ENCODE measurements around the gene PUDP. TPM values are rescaled to one million over a fixed set of nuclear protein-coding genes. Genes with fewer than 3 reads are reported as not detected.

Gene PUDP
- polyA plus RNA-seq, 1 donor from 2014 or later, result 18.2 TPM

DNA sequence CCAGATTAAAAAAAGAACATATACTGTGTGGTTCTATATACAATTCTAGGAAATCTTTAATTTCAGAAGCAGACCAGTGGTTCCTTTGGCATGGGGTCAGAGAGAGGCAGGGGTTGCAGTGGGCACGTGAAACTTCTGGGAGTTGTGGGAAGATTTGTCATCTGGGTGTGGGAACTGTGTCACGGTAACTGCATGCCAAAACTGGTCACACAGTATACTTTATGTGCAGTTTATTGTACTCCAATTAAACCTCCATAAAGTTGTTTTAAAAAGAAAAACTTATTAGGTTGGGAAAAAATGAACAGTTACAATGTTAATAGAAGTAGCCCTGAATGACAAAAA is 27.1 kb downstream of the PUDP start:
- TF ChIP-seq EZH2 (IDR thresholded peaks at IDR 0.05; ENCODE audit: borderline replicate concordance, insufficient read depth, low read length, poor library complexity, severe bottlenecking) (no peak), TAF1 (IDR thresholded peaks at IDR 0.05; ENCODE audit: low read depth) (no peak), SMC3 (conservative IDR thresholded peaks at IDR 0.05; ENCODE audit: poor library complexity) (no peak), EP300 (conservative IDR thresholded peaks at IDR 0.05; ENCODE audit: poor library complexity, severe bottlenecking) (no peak)
- Histone ChIP-seq H3K79me2 (replicated peaks; ENCODE audit: insufficient read depth, low read length) (no peaks in the 10 kb centered on the region), H3K36me3 (ENCODE audit: insufficient read depth, low read length) (no peaks in the 10 kb centered on the region), H3K4me2 (ENCODE audit: low read length) (no peak overlapping the region), H3K27ac (ENCODE audit: low read length) (no peak overlapping the region), H3F3A (ENCODE audit: insufficient read depth, low read length, poor library complexity, severe bottlenecking) (no peaks in the 10 kb centered on the region), H2AFZ (ENCODE audit: low read depth, low read length) (no peak overlapping the region), H3K27me3 (ENCODE audit: insufficient read depth, low read depth, low read length) (no peaks in the 10 kb centered on the region), H3K9ac (ENCODE audit: low read length) (no peak overlapping the region), H3K9me2 (ENCODE audit: insufficient read depth, low read length) (no peaks in the 10 kb centered on the region), H3K4me3 (ENCODE audit: low read length) (no peak overlapping the region), H3K9me3 (ENCODE audit: low read length) (no peaks in the 10 kb centered on the region), H4K20me1 (ENCODE audit: insufficient read depth) (no peaks in the 10 kb centered on the region)

GRCh38 chrX:7119950-7120877 is 27.7 kb downstream of the PUDP start:
- no peak overlapping the region for H3K4me3 ChIP-seq (ENCODE audit: low read length)
- no peaks in the 10 kb centered on the region for H3K9me3 ChIP-seq (ENCODE audit: low read length)

DNA sequence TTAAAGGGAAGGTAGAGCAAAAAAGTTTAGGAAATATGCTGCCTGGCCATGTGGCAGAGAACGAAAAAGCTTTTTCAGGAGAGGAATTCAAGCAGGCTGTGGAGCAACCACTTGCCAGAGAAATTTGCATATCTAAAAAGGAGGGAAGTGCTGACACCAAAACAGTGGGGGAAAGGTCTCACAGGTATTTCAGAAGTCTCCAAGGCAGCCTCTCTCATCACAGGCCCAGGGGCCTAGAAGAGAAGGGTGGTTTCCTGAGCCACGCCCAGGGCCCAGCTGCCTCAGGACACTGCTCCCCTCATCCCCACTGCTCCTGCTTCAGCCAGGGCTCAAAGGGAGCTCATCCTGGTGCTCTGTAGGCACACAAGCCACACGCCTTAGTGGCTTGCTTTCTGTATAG is 30.4 kb downstream of the PUDP start:
- Histone ChIP-seq H3K27me3 (ENCODE audit: insufficient read depth, low read depth, low read length) (no peaks in the 10 kb centered on the region), H2AFZ (ENCODE audit: low read depth, low read length) (no peak overlapping the region), H3F3A (ENCODE audit: insufficient read depth, low read length, poor library complexity, severe bottlenecking) (no peaks in the 10 kb centered on the region), H3K79me2 (replicated peaks; ENCODE audit: insufficient read depth, low read length) (no peaks in the 10 kb centered on the region), H4K20me1 (ENCODE audit: insufficient read depth) (no peaks in the 10 kb centered on the region), H3K9me3 (ENCODE audit: low read length) (no peaks in the 10 kb centered on the region), H3K36me3 (ENCODE audit: insufficient read depth, low read length) (no peaks in the 10 kb centered on the region), H3K4me3 (ENCODE audit: low read length) (no peak overlapping the region), H3K4me2 (ENCODE audit: low read length) (no peak overlapping the region), H3K9ac (ENCODE audit: low read length) (no peak overlapping the region), H3K27ac (ENCODE audit: low read length) (no peak overlapping the region), H3K9me2 (ENCODE audit: insufficient read depth, low read length) (no peaks in the 10 kb centered on the region)
- TF ChIP-seq TAF1 (IDR thresholded peaks at IDR 0.05; ENCODE audit: low read depth) (no peak), EP300 (conservative IDR thresholded peaks at IDR 0.05; ENCODE audit: poor library complexity, severe bottlenecking) (no peak), SMC3 (conservative IDR thresholded peaks at IDR 0.05; ENCODE audit: poor library complexity) (no peak), REST (IDR thresholded peaks at IDR 0.05; ENCODE audit: borderline replicate concordance) (no peak), RAD21 (conservative IDR thresholded peaks at IDR 0.05) (no peak), EZH2 (IDR thresholded peaks at IDR 0.05; ENCODE audit: borderline replicate concordance, insufficient read depth, low read length, poor library complexity, severe bottlenecking) (no peak)
- TF ChIP-seq, protein P1, sequence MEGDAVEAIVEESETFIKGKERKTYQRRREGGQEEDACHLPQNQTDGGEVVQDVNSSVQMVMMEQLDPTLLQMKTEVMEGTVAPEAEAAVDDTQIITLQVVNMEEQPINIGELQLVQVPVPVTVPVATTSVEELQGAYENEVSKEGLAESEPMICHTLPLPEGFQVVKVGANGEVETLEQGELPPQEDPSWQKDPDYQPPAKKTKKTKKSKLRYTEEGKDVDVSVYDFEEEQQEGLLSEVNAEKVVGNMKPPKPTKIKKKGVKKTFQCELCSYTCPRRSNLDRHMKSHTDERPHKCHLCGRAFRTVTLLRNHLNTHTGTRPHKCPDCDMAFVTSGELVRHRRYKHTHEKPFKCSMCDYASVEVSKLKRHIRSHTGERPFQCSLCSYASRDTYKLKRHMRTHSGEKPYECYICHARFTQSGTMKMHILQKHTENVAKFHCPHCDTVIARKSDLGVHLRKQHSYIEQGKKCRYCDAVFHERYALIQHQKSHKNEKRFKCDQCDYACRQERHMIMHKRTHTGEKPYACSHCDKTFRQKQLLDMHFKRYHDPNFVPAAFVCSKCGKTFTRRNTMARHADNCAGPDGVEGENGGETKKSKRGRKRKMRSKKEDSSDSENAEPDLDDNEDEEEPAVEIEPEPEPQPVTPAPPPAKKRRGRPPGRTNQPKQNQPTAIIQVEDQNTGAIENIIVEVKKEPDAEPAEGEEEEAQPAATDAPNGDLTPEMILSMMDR (IDR thresholded peaks at IDR 0.05; ENCODE audit: poor library complexity, severe bottlenecking), result no peak

More at GRCh38 chrX:7119950-7120877, 27.7 kb downstream of the PUDP start:
- no peaks in the 10 kb centered on the region for H3K9me2 ChIP-seq (ENCODE audit: insufficient read depth, low read length)
- H3K36me3 ChIP-seq (ENCODE audit: insufficient read depth, low read length), result no peaks in the 10 kb centered on the region
- no peak overlapping the region for H3K4me2 ChIP-seq (ENCODE audit: low read length)
- H3K9ac ChIP-seq (ENCODE audit: low read length), result no peak overlapping the region
- no peaks in the 10 kb centered on the region for H3K27me3 ChIP-seq (ENCODE audit: insufficient read depth, low read depth, low read length)
- H3K79me2 ChIP-seq (replicated peaks; ENCODE audit: insufficient read depth, low read length), result no peaks in the 10 kb centered on the region
- no peaks in the 10 kb centered on the region for H3F3A ChIP-seq (ENCODE audit: insufficient read depth, low read length, poor library complexity, severe bottlenecking)
- H2AFZ ChIP-seq (ENCODE audit: low read depth, low read length), result no peak overlapping the region
- TF ChIP-seq EZH2 (IDR thresholded peaks at IDR 0.05; ENCODE audit: borderline replicate concordance, insufficient read depth, low read length, poor library complexity, severe bottlenecking) (no peak), RAD21 (conservative IDR thresholded peaks at IDR 0.05) (no peak), MXI1 (conservative IDR thresholded peaks at IDR 0.05; ENCODE audit: poor library complexity, severe bottlenecking) (no peak)
- H3K27ac ChIP-seq (ENCODE audit: low read length), result no peak overlapping the region
- no peaks in the 10 kb centered on the region for H4K20me1 ChIP-seq (ENCODE audit: insufficient read depth)

Data from neural cell (in vitro differentiated cells).